Activated CD4-positive, alpha-beta memory T cell treated with anti-CD3 and anti-CD28 coated beads for 36 hours (primary cell): ENCODE results near the gene EFTUD2. TPM values are rescaled to one million over a fixed set of nuclear protein-coding genes. Genes with fewer than 3 reads are reported as not detected.

Experiments
- CTCF ChIA-PET: fragments of 350-600 bp; sonication (Branson Sonifier 250); formaldehyde crosslinking; loops from one replicate; lab custom pipeline; 2021; ENCODE audit warnings: antibody characterized with exemption, inconsistent platforms; lab: Charles Lee
- POLR2A ChIA-PET: fragments of 350-600 bp; sonication (Branson Sonifier 250); formaldehyde crosslinking; loops from one replicate; lab custom pipeline; 2021; ENCODE audit warnings: antibody characterized with exemption; lab: Charles Lee
- DNase-seq: peaks from one replicate; pipeline ENCODE4 v3.0.0-alpha.2; 2020
- H3K27ac Mint-ChIP-seq: one replicate; pipeline ENCODE4 v1.8.0; 2021; ENCODE audit warnings: mixed read lengths
- H3K27me3 Mint-ChIP-seq: one replicate; pipeline ENCODE4 v1.8.0; 2021; ENCODE audit warnings: mixed read lengths
- H3K36me3 Mint-ChIP-seq: one replicate; pipeline ENCODE4 v1.8.0; 2021; ENCODE audit warnings: mixed read lengths
- H3K4me1 Mint-ChIP-seq: one replicate; pipeline ENCODE4 v1.8.0; 2021; ENCODE audit warnings: low read depth, mixed read lengths
- H3K4me3 Mint-ChIP-seq: one replicate; pipeline ENCODE4 v1.8.0; 2021; ENCODE audit warnings: mild to moderate bottlenecking, mixed read lengths
- H3K9me3 Mint-ChIP-seq: one replicate; pipeline ENCODE4 v1.8.0; 2021; ENCODE audit warnings: mixed read lengths
- intact Hi-C: fragments of 100-400 bp; cut with micrococcal nuclease; formaldehyde crosslinking; loops from one replicate; pipeline ENCODE4 v1.15.1; 2023
- total RNA-seq, 2 experiments: library from RNA; stranded (reverse); gene quantifications; one replicate each; pipeline ENCODE4 v1.2.3, GENCODE V29; 2021

EFTUD2 gene
- total RNA-seq, 2 experiments from 2014 or later = 162 to 171 TPM

DNA sequence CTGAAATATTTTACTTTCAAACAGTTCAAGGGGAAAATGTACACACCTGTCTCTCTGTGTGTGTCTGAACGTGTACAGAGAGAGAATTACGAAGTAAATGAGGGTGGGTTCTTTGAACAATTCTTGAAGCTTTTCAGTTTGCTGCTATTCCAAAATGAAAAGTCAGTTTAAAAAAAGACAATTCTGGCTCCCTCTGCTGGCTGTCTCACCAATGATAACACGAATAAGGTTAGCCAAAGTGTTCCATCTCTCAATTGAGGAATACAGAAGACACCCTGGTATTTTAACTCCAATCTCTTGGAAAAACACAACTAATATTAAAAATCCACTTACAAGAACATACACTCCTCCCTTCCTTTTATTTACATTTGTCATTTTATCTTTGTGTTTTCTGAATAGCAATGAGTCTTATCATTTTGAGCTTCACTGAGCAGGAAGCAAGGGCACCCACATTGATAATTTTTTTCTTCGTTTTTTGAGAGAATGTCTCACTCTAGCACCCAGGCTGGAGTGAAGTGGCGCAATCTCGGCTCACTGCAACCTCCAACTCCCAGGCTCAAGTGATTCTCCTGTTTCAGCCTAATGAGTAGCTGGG is 20.5 kb downstream of the EFTUD2 start:
- Mint-ChIP-seq H3K4me3 (no peak overlapping the region), H3K9me3 (no peaks in the 10 kb centered on the region), H3K36me3 (peaks cover 42% of the 10 kb centered on the region), H3K27ac (no peak overlapping the region), H3K4me1 (no peaks in the 10 kb centered on the region), H3K27me3 (no peaks in the 10 kb centered on the region)
- ChIA-PET POLR2A (no interaction called here), CTCF (interaction anchor here (0.7 to 3.9 kb wide), 17 partner anchors 12 to 345 kb away, joined by 3 to 40 read pairs (median 4); partner anchors contain the start of gene EFTUD2)
- peak; percentile 24 for DNase-seq
- intact Hi-C loops = no loop called here

DNA sequence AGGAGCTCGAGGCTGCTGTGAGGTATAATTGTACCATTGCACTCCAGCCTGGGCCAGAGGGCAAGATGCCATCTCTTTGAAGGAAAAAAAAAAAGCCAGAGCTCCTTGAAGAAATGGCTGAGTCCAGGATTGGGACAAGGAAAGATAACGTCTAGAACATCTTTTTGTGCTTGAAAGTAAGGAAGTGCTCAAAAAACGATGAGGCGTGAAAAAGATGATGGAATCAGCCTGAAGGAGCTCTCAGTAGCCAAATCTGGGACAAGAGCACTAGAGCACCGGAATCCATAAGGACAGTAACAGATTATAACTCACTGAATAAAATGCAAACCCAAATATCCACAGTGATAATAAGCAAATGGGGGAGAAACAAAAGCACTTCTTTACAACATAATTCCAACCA is 22.1 kb downstream of the EFTUD2 start:
- POLR2A ChIA-PET = no interaction called here
- peaks cover 36% of the 10 kb centered on the region for H3K36me3 Mint-ChIP-seq
- intact Hi-C loops = no loop called here
- H3K9me3 Mint-ChIP-seq = no peaks in the 10 kb centered on the region
- no peak overlapping the region for H3K27ac Mint-ChIP-seq
- no peaks in the 10 kb centered on the region for H3K27me3 Mint-ChIP-seq
- DNase-seq = no peak
- CTCF ChIA-PET = interaction anchor here (0.6 to 3.9 kb wide), 3 partner anchors 10 to 99 kb away, joined by 4 to 40 read pairs (median 40); no protein-coding TSS in a partner anchor
- H3K4me3 Mint-ChIP-seq = no peak overlapping the region
- no peaks in the 10 kb centered on the region for H3K4me1 Mint-ChIP-seq

DNA sequence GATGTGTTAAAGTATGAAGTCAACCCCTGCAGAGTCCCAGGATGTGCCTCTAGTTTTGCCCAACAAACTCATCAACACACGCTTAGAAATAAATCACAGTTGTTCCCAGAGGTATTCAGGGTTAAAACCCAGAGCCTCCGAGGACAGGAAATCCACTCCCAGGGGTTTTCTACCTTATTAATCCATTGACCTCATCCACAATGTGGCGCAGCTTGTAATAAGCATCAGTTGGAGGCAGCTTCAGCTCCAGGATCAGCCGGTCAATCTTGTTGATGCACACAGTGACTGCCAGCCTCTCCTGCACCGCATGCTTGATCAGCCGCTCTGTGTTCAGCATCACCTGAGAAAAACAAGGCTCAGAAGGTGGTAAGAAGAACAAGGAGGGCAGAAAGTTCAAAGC is 23.5 kb downstream of the EFTUD2 start:
- no peaks in the 10 kb centered on the region for H3K4me1 Mint-ChIP-seq
- H3K4me3 Mint-ChIP-seq = no peak overlapping the region
- H3K27ac Mint-ChIP-seq = no peak overlapping the region
- no peak for DNase-seq
- CTCF ChIA-PET = no interaction called here
- POLR2A ChIA-PET = interaction anchor here (0.6 kb wide), 1 partner anchor 376 kb away, joined by 3 read pairs; no protein-coding TSS in a partner anchor
- no peaks in the 10 kb centered on the region for H3K27me3 Mint-ChIP-seq
- H3K36me3 Mint-ChIP-seq = peaks cover 40% of the 10 kb centered on the region
- H3K9me3 Mint-ChIP-seq = no peaks in the 10 kb centered on the region
- intact Hi-C loops = no loop called here

DNA sequence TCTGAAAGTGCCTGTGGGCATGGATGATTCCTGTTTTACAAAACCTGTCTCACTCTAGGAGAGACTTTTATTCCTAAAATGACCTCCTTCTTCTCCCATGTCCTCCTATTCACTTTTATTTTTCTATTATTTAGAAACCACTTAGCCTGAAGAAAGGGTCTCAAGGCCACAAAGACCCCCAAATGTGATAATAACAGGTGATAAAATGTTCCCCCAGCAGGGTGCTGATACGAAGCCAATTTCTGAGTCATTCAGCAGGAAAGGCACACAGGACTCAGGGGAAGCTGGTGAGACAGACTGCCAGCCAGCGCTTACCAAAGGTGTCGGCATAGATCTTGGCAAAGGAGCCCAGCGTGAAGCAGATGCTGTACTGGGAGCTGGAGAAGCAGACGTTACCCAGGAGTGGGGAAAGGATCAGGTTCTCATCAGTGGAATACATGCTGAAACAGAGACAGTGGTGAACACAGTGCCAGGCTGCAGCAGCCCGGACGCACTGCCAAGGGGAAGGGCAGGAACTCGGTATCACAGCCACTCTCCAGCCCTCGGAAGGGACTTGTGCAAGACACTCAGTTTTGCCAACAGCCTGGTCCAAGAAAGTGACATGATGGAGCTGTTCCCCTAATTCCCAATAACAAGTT is 27.0 kb downstream of the EFTUD2 start:
- Mint-ChIP-seq H3K36me3 (peaks cover 40% of the 10 kb centered on the region), H3K27ac (no peak overlapping the region), H3K4me1 (no peaks in the 10 kb centered on the region), H3K27me3 (no peaks in the 10 kb centered on the region), H3K4me3 (no peak overlapping the region), H3K9me3 (no peaks in the 10 kb centered on the region)
- ChIA-PET CTCF (no interaction called here), POLR2A (no interaction called here)
- DNase-seq = no peak
- intact Hi-C loops = no loop called here

DNA sequence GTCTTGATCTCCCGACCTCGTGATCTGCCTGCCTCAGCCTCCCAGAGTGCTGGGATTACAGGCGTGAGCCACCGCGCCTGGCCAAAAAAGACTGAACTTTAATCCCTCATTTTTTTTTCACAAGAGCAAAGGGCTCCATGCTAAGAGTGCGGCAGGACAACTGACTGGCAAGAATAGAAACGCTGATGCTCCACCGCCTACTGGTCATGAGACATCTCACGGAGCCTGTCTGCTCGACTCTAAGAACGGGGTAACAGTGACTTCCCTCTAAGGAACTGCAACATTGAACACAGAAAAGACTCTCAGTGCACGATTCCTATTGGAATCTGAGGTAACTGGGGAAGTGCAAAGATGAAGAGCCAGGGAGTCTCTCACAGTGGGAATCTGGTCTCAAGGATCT is 27.7 kb downstream of the EFTUD2 start:
- Mint-ChIP-seq H3K27me3 (no peaks in the 10 kb centered on the region), H3K27ac (no peak overlapping the region), H3K4me1 (no peaks in the 10 kb centered on the region), H3K9me3 (no peaks in the 10 kb centered on the region), H3K4me3 (no peak overlapping the region), H3K36me3 (peaks cover 40% of the 10 kb centered on the region)
- DNase-seq = no peak
- CTCF ChIA-PET = no interaction called here
- POLR2A ChIA-PET = no interaction called here
- intact Hi-C loops = no loop called here

DNA sequence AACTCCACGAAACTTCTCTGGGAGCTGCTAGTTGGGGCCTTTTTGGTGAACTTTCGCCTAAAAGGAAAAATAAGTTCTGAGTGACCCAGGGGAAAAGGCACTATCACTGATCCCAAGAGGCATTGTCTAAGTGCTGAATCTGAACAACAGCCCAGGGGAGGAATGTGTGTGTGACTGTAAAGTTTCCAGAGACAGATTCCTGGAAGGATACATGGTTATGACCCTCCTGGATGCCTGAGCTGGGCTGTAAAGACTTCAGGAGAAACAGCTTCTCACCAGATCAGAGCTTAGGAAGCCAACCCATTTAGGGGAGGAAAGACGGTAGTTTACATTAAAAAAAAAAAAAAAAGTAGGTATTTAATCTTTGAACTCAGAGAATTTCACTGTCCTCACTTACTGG is 31.4 kb downstream of the EFTUD2 start:
- POLR2A ChIA-PET = interaction anchor here (0.7 kb wide), 1 partner anchor 522 kb away, joined by 4 read pairs; no protein-coding TSS in a partner anchor

DNA sequence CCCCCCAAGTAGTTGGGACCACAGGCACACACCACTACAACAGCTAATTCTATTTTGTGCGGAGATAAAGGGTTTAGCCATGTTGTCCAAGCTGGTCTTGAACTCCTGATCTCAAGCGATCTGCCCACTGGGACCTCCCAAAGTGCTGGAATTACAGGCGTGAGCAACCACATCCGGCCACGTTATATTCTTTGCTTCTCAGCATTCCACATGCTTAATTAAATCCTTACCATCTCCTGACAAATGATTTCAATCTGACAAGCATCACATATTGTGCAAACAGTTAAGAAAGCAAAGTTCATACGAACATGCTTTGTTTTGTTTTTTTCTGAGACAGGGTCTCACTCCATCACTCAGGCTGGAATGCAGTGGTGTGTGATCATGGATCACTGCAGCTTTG is 33.3 kb downstream of the EFTUD2 start:
- no peak overlapping the region for H3K4me3 Mint-ChIP-seq
- H3K27me3 Mint-ChIP-seq = no peaks in the 10 kb centered on the region
- H3K36me3 Mint-ChIP-seq = peaks cover 43% of the 10 kb centered on the region
- POLR2A ChIA-PET = interaction anchor here (1.1 kb wide), 1 partner anchor 91 kb away, joined by 3 read pairs; no protein-coding TSS in a partner anchor
- CTCF ChIA-PET = interaction anchor here (0.5 to 8.4 kb wide), 11 partner anchors 12 to 334 kb away, joined by 3 to 125 read pairs (median 4); no protein-coding TSS in a partner anchor
- H3K4me1 Mint-ChIP-seq = no peaks in the 10 kb centered on the region
- DNase-seq = no peak
- intact Hi-C loops = loop anchor here (1.0 to 10.0 kb wide), 3 partner anchors 87 to 331 kb away; no protein-coding TSS in a partner anchor
- no peaks in the 10 kb centered on the region for H3K9me3 Mint-ChIP-seq
- no peak overlapping the region for H3K27ac Mint-ChIP-seq

More for the DNA sequence above, 31.4 kb downstream of the EFTUD2 start:
- Mint-ChIP-seq H3K27me3 (no peaks in the 10 kb centered on the region), H3K27ac (no peak overlapping the region), H3K36me3 (peaks cover 48% of the 10 kb centered on the region), H3K4me1 (no peaks in the 10 kb centered on the region), H3K4me3 (no peak overlapping the region), H3K9me3 (no peaks in the 10 kb centered on the region)
- intact Hi-C loops = loop anchor here (10.0 kb wide), 1 partner anchor 333 kb away; no protein-coding TSS in a partner anchor
- DNase-seq = no peak
- CTCF ChIA-PET = interaction anchor here (0.6 to 8.4 kb wide), 6 partner anchors 11 to 1106 kb away, joined by 3 to 125 read pairs (median 22); no protein-coding TSS in a partner anchor

DNA sequence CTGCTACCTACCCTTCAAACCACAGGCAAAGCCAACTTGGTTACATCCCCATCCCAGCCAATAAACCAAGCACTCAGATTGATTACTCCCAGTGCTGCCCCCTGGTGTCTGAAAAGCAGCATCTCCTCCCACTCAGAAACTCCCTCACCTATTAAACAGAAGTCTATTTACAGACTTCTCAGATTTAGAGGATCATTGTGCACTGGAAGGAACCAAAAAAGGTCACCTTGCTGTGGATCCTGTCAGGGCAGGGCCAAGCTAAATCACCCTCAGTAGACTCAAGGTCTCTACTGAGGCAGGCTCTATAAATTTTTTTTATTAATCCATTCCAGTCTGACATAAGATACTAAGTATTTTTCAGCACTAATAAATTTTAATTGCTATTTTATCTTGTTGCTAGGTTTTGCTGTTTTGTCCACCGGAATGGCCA is 34.0 kb downstream of the EFTUD2 start:
- ChIA-PET POLR2A (interaction anchor here (1.1 kb wide), 1 partner anchor 90 kb away, joined by 3 read pairs; no protein-coding TSS in a partner anchor), CTCF (interaction anchor here (0.7 to 8.4 kb wide), 14 partner anchors 10 to 333 kb away, joined by 3 to 125 read pairs (median 4); partner anchors contain the start of genes EFTUD2 and HIGD1B)
- Mint-ChIP-seq H3K4me3 (no peak overlapping the region), H3K4me1 (no peaks in the 10 kb centered on the region), H3K9me3 (no peaks in the 10 kb centered on the region), H3K27ac (no peak overlapping the region), H3K36me3 (peaks cover 45% of the 10 kb centered on the region), H3K27me3 (no peaks in the 10 kb centered on the region)
- intact Hi-C loops = loop anchor here (1.0 to 10.0 kb wide), 3 partner anchors 86 to 330 kb away; no protein-coding TSS in a partner anchor
- peak; percentile 69 for DNase-seq

DNA sequence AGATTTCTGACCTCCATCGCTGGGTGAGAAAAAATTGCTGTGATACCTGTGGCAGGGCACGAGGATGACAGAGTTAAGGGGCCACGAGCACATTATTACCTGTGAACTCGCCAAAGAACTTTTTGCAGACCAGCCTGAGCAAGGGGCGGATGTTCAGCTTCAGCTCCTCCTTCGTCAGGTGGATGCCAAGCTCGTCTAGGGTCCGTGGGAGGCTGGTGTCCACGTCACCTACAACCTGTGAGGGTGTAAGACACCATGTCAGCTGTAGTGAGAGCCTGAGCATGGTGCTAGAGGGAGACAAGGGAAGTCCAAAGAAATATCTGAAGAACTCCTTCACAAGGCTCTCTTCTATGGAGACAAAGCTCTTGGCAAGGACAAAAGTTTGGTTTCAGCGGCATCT is 34.4 kb downstream of the EFTUD2 start:
- Mint-ChIP-seq H3K9me3 (no peaks in the 10 kb centered on the region), H3K4me1 (no peaks in the 10 kb centered on the region), H3K4me3 (no peak overlapping the region), H3K27ac (no peak overlapping the region), H3K27me3 (no peaks in the 10 kb centered on the region), H3K36me3 (peaks cover 44% of the 10 kb centered on the region)
- POLR2A ChIA-PET = no interaction called here
- no peak for DNase-seq
- intact Hi-C loops = loop anchor here (1.0 to 10.0 kb wide), 3 partner anchors 86 to 330 kb away; no protein-coding TSS in a partner anchor
- CTCF ChIA-PET = interaction anchor here (0.7 to 8.4 kb wide), 14 partner anchors 9 to 333 kb away, joined by 3 to 125 read pairs (median 4); partner anchors contain the start of genes EFTUD2 and HIGD1B

DNA sequence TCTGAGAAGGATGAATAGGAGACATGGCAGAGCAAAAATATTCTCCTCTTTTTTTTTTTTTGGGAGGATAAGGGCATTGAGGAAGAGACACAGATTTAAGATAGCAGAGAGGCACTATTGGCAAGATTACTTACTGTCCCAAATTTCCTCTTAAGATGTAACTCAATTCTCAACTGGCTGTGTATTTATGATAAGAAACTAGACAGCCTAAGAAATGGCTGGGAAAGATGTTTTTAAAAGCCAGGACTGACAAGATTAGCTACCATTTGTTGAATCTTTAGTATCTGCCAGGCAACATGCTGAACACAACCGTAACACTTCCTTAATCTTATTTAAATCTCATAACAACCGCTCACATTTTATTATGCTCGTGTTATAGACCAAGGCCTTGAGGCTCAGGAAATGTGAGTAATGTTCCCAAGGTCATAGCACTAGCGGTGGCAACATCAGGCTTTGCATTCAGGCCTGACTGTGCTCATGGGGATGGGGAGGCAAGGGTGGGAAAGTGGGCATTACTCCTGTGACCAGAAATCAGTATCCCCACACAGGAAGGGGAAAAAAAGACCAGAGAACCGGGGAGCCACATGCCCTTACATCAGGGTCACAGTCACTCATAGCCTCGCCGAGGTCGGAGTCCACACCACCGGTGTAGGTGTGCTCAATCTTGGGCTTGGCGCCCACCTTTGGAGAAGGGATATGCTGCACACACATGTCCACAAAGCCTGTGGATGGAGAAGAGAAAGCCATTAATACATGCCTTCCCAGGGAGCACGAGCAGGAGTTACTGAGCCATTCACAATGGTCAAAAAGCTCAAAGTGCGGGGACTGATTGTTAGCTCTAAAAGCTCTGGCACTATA is 36.0 kb downstream of the EFTUD2 start:
- intact Hi-C loops = loop anchor here (10.0 kb wide), 1 partner anchor 328 kb away; no protein-coding TSS in a partner anchor
- no peak overlapping the region for H3K27ac Mint-ChIP-seq
- DNase-seq = no peak
- ChIA-PET POLR2A (interaction anchor here (0.7 kb wide), 1 partner anchor 88 kb away, joined by 3 read pairs; no protein-coding TSS in a partner anchor), CTCF (interaction anchor here (0.6 to 8.4 kb wide), 8 partner anchors 11 to 328 kb away, joined by 3 to 125 read pairs (median 6); partner anchors contain the start of gene EFTUD2)
- H3K4me3 Mint-ChIP-seq = no peak overlapping the region
- H3K9me3 Mint-ChIP-seq = no peaks in the 10 kb centered on the region
- peaks cover 48% of the 10 kb centered on the region for H3K36me3 Mint-ChIP-seq
- no peaks in the 10 kb centered on the region for H3K27me3 Mint-ChIP-seq
- H3K4me1 Mint-ChIP-seq = no peaks in the 10 kb centered on the region

DNA sequence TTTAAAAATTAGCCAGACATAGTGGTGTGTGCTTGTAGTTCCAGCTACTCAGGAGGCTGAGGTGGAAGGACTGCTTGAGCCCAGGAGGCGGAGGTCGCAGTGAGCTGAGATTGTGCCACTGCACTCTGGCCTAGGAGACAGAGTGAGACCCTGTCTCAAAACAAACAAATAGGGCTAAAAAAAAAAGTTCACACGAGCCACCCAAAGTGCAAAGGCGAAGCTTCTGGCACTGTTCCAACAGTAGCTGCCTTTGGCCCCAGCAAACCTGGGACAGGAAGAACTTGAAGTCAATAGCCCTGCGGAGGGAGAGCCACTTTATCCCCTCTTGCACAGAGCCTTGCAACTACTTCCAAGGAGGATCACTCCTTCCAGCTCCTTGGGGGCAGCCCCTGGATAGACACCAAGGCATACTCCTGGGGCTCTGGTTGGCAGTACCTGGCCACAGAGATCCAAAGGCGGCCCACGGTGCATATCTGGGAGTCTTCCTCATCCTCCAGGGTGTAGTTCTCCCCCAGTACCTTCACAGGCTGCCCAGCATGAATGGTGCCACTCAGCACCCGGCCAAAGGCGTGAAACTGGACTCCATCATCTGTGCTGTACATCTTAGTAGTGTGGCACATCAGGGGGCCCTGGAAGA is 36.8 kb downstream of the EFTUD2 start:
- no peaks in the 10 kb centered on the region for H3K27me3 Mint-ChIP-seq
- H3K36me3 Mint-ChIP-seq = peaks cover 42% of the 10 kb centered on the region
- H3K4me1 Mint-ChIP-seq = no peaks in the 10 kb centered on the region
- H3K27ac Mint-ChIP-seq = no peak overlapping the region
- H3K4me3 Mint-ChIP-seq = no peak overlapping the region
- DNase-seq = no peak
- ChIA-PET POLR2A (interaction anchor here (0.7 to 1.2 kb wide), 2 partner anchors 87 kb away, joined by 3 read pairs; no protein-coding TSS in a partner anchor), CTCF (interaction anchor here (0.9 to 8.4 kb wide), 4 partner anchors 14 to 159 kb away, joined by 3 to 125 read pairs (median 42); no protein-coding TSS in a partner anchor)
- intact Hi-C loops = loop anchor here (10.0 kb wide), 1 partner anchor 328 kb away; no protein-coding TSS in a partner anchor
- H3K9me3 Mint-ChIP-seq = no peaks in the 10 kb centered on the region
